Tibial artery (tissue), 4 donors: ENCODE measurements around the gene SLC25A38.

Experiments used
- DNase-seq, 2 donors: peaks; one replicate each; pipeline ENCODE4 v3.0.0-alpha.2; 2019
- H3K27ac ChIP-seq, 2 donors: fragments of 200-600 bp; sonication (generic) in 1 of 2; 1 replicate in 1 of 2; 2 replicates in 1 of 2; pipeline ENCODE4 v1.5.1; 2018 to 2019; ENCODE audit warnings: mild to moderate bottlenecking in 1 of 2
- H3K27me3 ChIP-seq, 2 donors: fragments of 200-600 bp; sonication (generic) in 1 of 2; one replicate each; pipeline versions ENCODE4 v1.5.1 to v1.6.0; 2016 to 2019
- H3K36me3 ChIP-seq, 3 donors: fragments of 200-600 bp; sonication (generic) in 2 of 3; one replicate each; pipeline ENCODE4 v1.5.1; 2016 to 2019; ENCODE audit warnings: mild to moderate bottlenecking in 2 of 3
- H3K4me1 ChIP-seq, 4 donors: fragments of 200-600 bp; sonication (generic) in 2 of 4; 1 replicate in 3 of 4; 2 replicates in 1 of 4; pipeline ENCODE4 v1.5.1; 2016 to 2019
- H3K4me3 ChIP-seq, 2 donors: fragments of 200-600 bp; sonication (generic) in 1 of 2; 1 replicate in 1 of 2; 2 replicates in 1 of 2; pipeline ENCODE4 v1.5.1; 2018 to 2019; ENCODE audit warnings: mild to moderate bottlenecking in 2 of 2
- H3K9me3 ChIP-seq, 3 donors: fragments of 200-600 bp; sonication (generic) in 1 of 3; one replicate each; pipeline ENCODE4 v1.5.1; 2016 to 2019
- intact Hi-C: fragments of 100-400 bp; cut with DNase I; formaldehyde crosslinking; loops from one replicate; pipeline ENCODE4 v1.15.0; 2023; ENCODE audit warnings: low total_unique reads
- TF ChIP-seq, protein P1 (sequence below), 2 experiments: fragments of 200-600 bp in 1 of 2; fragments of 450-650 bp in 1 of 2; IDR thresholded peaks; one replicate each; pipeline ENCODE4 v1.5.1; 2017 to 2019; ENCODE audit warnings: antibody characterized with exemption in 2 of 2, mild to moderate bottlenecking in 1 of 2, moderate library complexity in 1 of 2

The SLC25A38 gene

DNA sequence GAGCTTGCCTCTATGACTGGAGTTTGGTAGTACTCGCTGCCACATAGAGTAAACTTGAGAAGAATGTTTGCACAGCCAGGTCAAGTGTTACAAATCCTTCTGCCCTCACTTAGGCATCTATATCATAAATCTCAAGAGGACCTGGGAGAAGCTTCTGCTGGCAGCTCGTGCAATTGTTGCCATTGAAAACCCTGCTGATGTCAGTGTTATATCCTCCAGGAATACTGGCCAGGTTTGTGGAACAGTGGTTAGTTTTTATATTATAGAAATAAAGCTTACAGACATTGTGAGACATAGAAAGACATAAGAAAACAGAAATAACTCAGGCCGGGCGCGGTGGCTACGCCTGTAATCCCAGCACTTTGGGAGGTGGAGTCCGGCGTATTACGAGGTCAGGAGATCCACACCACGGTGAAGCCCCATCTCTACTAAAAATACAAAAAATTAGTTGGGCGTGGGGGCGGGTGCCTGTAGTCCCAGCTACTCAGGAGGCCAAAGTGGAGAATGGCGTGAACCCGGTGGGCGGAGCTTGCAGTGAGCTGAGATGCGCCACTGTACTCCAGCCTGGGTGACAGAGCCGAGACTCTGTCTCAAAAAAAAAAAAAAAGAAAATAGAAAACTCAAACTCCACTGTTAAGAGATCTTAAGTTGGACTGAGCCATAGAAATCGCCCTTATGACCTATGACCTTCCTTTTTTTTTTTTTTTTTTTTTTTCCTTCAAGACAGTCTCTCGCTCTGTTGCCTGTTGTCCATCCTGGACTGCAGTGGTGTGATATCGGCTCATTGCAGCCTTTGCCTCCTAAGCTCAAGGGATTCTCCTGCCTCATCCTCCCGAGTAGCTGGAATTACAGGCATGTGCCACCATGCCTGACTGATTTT is 25.6 kb downstream of the SLC25A38 start:
- DNase-seq = no peak
- no peak overlapping the region for H3K27ac ChIP-seq
- no peak overlapping the region for H3K4me3 ChIP-seq
- TF ChIP-seq, protein P1, sequence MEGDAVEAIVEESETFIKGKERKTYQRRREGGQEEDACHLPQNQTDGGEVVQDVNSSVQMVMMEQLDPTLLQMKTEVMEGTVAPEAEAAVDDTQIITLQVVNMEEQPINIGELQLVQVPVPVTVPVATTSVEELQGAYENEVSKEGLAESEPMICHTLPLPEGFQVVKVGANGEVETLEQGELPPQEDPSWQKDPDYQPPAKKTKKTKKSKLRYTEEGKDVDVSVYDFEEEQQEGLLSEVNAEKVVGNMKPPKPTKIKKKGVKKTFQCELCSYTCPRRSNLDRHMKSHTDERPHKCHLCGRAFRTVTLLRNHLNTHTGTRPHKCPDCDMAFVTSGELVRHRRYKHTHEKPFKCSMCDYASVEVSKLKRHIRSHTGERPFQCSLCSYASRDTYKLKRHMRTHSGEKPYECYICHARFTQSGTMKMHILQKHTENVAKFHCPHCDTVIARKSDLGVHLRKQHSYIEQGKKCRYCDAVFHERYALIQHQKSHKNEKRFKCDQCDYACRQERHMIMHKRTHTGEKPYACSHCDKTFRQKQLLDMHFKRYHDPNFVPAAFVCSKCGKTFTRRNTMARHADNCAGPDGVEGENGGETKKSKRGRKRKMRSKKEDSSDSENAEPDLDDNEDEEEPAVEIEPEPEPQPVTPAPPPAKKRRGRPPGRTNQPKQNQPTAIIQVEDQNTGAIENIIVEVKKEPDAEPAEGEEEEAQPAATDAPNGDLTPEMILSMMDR (IDR thresholded peaks at IDR 0.05) = no peak
- H3K27me3 ChIP-seq = no peaks in the 10 kb centered on the region
- peaks cover 0 to 27% (median 16%) of the 10 kb centered on the region in 4 donors for H3K4me1 ChIP-seq
- peaks cover 41 to 57% (median 51%) of the 10 kb centered on the region in 3 donors for H3K36me3 ChIP-seq
- intact Hi-C loops = no loop called here
- H3K9me3 ChIP-seq = no peaks in the 10 kb centered on the region

GRCh38 chr3:39409514-39410136 is 26.5 kb downstream of the SLC25A38 start:
- Histone ChIP-seq H3K27ac (no peak overlapping the region), H3K27me3 (no peaks in the 10 kb centered on the region), H3K4me1 (peaks cover 0 to 27% (median 16%) of the 10 kb centered on the region in 4 donors), H3K4me3 (no peak overlapping the region), H3K9me3 (no peaks in the 10 kb centered on the region), H3K36me3 (peaks cover 47 to 64% (median 53%) of the 10 kb centered on the region in 3 donors)
- intact Hi-C loops = no loop called here
- no peak for DNase-seq
- TF ChIP-seq, protein P1 (IDR thresholded peaks at IDR 0.05) = no peak

- Histone ChIP-seq H3K9me3 (no peaks in the 10 kb centered on the region), H3K36me3 (peaks cover 47 to 64% (median 53%) of the 10 kb centered on the region in 3 donors), H3K4me3 (no peak overlapping the region), H3K4me1 (peaks cover 0 to 27% (median 16%) of the 10 kb centered on the region in 4 donors), H3K27me3 (no peaks in the 10 kb centered on the region), H3K27ac (no peak overlapping the region)
- DNase-seq = no peak
- TF ChIP-seq, protein P1 (IDR thresholded peaks at IDR 0.05) = no peak
- intact Hi-C loops = no loop called here
Observed at GRCh38 chr3:39410893-39411292, 27.7 kb downstream of the SLC25A38 start.

DNA sequence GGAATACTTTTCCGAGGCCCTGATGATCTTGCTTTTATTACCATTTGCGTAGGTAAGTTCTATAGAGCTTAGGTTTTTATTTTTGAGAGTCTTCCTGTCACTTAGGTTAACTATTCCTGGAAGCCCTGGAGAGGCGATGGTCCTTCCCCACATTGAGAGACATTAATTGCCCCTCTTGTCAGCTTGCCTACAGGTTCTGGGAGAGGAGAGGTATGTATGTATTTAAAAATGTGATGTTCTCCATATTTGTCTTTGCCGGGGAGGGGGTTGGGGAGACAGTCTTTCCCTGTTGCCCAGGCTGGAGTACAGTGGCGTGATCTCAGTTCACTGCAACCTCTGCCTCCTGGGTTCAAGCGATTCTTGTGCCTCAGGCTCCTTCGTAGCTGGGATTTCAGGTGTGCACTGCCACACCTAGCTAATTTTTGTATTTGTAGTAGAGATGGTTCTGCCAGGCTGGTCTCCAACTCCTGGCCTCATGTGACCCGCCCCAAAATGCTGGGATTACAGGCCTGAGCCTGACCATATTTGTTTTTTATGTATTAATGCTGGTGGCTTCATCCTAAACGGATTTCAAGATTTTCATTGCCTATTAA is 29.6 kb downstream of the SLC25A38 start:
- Histone ChIP-seq H3K27me3 (no peaks in the 10 kb centered on the region), H3K4me3 (no peak overlapping the region), H3K4me1 (peaks cover 0 to 25% (median 12%) of the 10 kb centered on the region in 4 donors), H3K27ac (no peak overlapping the region), H3K9me3 (no peaks in the 10 kb centered on the region), H3K36me3 (peaks cover 47 to 64% (median 53%) of the 10 kb centered on the region in 3 donors)
- DNase-seq = no peak
- intact Hi-C loops = no loop called here
- TF ChIP-seq, protein P1 (IDR thresholded peaks at IDR 0.05) = no peak

DNA sequence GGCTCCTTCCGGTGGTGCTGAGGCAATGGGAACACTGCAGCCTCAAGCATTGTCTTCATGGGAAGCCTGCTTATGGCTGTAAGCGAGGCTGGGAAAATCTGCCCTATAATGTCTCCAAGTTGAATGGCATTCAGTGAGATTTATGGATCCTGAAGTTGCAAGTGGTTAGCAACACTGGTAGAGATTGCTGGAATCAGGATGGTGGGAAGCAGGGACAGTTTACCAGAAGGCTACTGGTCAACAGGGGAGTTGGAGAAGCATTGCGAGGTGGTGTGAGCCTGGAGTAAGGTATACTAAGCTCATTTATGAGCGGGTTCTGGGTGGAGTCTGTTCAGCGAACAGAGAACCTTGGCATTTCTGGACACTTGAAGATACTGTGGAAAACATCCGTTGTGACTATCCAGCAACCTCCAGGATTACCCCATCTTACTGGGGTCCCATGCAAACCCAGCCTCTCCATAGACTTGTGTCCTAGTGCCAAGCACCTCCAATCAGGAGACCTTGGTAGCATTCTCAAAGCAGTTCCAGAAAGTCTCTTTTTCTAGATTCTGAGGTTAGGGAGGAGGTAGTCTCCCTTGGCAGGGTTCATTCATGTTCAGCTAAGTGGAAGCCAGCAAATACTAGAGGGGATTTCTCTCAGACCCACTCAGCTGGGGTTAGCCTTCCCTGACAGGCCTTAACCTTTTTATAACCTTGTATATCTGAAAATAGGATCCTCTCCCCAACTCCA is 30.7 kb downstream of the SLC25A38 start:
- H3K27me3 ChIP-seq = no peaks in the 10 kb centered on the region
- H3K9me3 ChIP-seq = no peaks in the 10 kb centered on the region
- no peak overlapping the region for H3K4me3 ChIP-seq
- peaks cover 0 to 14% (median 5%) of the 10 kb centered on the region in 4 donors for H3K4me1 ChIP-seq
- TF ChIP-seq, protein P1 (IDR thresholded peaks at IDR 0.05) = no peak
- intact Hi-C loops = no loop called here
- no peak overlapping the region for H3K27ac ChIP-seq
- no peak for DNase-seq
- H3K36me3 ChIP-seq = peaks cover 43 to 56% (median 47%) of the 10 kb centered on the region in 3 donors
